GM12865 (cell line): ENCODE data around the gene COL18A1.

Experiments used
- DNase-seq: peaks from one replicate; pipeline ENCODE4 v3.0.0; 2010; ENCODE audit warnings: low read depth
- H3K4me3 ChIP-seq: 2 replicates; pipeline ENCODE4 v1.5.1; 2011; ENCODE audit warnings: mild to moderate bottlenecking, low read depth, low read length, control low read depth
- TF ChIP-seq, protein P1 (sequence below): IDR thresholded peaks from 2 replicates; pipeline ENCODE4 v1.5.1; 2011; ENCODE audit warnings: low read length, control low read depth, low read depth, inconsistent platforms; ENCODE audit not compliant: insufficient read depth; ENCODE audit errors: missing control alignments

COL18A1 gene

DNA sequence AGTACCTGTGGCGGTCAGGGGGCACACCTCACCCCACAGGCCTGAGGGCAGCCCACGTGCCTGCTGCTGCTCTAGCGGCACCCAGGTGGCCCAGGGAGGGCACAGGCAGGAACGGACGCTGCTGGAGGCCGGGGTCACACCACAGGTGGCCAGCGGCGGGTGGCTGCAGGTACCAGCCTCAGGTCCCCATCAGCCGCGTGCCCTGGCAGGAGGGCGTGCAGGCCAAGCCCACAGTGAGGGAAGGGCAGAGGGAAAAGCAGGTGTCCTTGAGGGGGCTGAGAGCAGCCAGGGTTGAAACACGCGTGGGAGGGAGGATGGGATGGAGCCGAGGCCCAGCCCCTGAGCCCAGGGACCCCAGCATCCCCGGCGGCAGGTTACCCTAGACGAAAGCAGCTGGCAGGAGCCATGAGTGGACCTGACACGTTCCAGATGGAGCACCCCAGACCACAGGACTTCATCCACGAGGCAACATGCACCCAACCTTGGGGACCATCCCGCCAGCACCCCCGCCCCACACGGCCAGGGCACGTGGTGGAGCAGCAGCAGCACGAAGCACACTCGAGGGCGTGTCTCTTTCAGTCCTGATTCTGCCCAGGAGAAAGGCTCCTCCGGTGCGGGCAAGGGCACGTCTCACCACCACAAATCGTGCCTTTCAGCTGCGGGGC is 133.5 kb downstream of the COL18A1 start:
- no peak for DNase-seq
- no peak overlapping the region for H3K4me3 ChIP-seq
- TF ChIP-seq, protein P1, sequence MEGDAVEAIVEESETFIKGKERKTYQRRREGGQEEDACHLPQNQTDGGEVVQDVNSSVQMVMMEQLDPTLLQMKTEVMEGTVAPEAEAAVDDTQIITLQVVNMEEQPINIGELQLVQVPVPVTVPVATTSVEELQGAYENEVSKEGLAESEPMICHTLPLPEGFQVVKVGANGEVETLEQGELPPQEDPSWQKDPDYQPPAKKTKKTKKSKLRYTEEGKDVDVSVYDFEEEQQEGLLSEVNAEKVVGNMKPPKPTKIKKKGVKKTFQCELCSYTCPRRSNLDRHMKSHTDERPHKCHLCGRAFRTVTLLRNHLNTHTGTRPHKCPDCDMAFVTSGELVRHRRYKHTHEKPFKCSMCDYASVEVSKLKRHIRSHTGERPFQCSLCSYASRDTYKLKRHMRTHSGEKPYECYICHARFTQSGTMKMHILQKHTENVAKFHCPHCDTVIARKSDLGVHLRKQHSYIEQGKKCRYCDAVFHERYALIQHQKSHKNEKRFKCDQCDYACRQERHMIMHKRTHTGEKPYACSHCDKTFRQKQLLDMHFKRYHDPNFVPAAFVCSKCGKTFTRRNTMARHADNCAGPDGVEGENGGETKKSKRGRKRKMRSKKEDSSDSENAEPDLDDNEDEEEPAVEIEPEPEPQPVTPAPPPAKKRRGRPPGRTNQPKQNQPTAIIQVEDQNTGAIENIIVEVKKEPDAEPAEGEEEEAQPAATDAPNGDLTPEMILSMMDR: no peak

DNA sequence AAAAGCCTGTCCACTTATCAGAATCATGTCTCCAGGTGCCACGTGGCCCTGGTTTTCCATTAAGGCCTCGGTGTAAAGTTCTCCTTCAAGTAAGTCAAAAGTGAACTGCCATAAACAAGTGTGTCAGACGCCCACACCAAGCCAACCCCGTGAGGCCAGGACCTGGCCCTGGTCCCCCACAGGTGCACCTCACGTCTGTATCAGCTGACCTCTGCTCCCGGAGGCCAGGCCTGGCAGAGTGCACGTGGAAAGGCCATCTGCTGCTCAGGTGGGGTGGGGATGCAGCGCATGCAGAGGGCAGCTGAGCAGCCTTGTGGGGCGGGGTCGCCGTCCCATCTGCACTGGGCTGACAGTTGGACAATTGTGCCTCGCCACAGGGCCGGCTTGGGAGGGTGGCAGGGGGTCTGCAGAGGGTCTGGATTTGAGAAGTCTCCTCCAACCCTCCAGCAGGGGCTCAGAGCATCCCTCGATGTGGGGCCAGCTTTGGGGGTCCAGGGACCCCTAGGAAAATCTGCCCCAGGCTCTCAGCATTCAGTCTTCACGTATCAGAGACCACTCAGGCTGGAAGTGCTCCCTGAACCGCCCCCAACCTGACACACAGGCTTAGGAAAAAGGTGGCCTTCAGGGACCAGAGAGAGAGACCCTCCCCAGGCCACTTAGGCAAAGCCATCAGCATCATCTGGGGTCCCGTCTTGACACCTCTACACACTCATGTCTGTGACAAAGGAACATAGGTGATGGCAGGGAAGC is 134.3 kb downstream of the COL18A1 start:
- TF ChIP-seq, protein P1: no peak
- H3K4me3 ChIP-seq: no peak overlapping the region
- DNase-seq: no peak

DNA sequence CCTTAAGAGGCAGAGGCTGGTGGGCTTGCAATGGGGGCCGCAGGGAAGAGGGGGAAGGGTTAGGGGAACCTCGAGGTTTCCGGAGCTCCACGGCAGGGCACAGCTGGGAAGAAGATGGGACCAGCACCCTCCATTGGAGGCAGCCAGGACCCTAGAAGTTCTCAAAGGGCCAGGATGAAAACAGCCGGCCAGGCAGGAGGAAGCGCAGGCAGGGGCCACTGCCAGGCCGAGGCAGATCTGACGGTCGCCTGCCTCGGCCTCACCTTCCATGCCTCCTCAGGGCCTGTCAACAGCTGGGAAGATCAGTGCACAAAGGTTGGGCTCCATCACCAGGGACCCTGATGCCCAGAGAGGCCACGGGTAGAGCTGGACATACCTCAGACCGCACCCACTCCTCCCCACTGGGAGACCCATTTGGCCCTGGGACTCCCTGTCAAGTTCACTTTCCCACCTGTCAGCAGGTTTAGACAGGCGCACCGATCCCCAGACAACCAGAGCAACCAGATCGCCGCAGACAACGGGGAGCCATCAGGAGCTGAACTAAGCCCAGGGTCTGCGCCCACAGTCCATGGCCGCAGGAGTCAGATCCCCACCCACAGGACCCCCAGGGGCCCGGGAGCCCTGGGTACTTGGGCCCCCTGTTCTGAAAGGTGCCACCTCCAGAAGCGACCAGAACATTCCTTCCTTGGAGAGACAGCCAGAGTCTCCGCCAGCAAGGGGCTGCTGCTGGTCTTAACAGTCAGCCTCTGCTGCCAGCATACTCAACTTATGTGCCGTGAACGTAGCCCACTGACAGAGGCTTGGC is 135.0 kb downstream of the COL18A1 start:
- DNase-seq: no peak
- no peak overlapping the region for H3K4me3 ChIP-seq
- TF ChIP-seq, protein P1: no peak

DNA sequence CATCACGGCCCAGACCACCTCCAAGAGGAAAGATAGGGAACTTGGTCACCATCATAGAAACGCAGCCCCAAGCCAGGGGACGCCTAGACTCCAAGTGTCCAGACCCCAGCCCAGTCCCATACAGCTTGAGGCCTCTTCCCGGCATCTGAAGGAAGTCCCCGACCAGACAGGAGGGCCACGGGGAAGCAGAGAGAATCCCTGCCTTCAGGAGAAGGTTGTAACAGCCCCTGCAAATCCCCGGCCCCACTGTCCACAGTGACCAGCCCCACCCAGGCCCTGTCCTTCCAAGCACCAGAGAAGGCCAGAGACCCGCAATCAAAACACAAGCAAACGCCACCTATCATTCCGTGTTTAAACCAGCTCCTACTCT is 135.6 kb downstream of the COL18A1 start:
- TF ChIP-seq, protein P1: no peak
- H3K4me3 ChIP-seq: peak overlapping the region; percentile 97; the same call in 1 of the 2 replicates
- no peak for DNase-seq

DNA sequence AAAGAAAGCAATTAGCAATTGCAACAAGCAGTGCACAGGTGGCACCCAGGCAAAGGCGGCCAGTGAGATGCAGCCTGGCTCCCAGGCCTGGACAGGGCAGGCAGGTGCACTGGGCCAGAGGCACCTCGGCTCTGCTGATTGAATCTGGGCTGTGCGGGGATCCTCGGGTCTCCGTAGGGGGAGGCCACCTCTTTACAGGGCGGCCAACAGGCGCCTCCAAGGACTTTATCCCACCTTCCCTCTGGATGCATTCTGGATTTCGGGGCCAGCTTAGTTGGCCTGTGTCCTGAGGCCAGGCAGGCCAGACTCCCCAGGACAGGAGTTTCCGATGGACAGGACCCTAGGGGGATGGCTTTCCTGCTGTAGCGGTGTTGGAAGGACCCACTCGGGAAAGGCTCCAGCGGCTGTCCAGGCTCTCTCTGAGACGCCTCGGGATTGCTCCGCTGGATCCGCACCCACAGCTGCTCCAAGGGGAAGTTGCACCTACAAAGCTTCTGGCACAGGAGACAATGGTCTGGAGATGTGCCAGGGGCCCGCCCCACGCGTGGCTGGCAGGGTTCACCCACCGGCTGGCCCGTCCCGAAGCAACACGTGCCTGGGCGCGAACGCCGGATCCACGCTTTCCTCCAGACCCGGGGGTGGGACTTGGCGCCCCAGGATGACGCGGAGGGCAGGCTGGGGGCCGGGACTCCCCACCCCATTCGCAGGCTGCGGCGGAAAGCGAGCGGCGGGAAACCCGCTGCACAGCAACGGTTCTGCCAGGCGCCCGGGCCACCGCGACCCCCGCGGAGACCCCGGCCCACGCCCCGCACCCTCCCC is 136.5 kb downstream of the COL18A1 start:
- peak overlapping the region; percentile 97 for H3K4me3 ChIP-seq
- TF ChIP-seq, protein P1: no peak
- peak; percentile 86 for DNase-seq

DNA sequence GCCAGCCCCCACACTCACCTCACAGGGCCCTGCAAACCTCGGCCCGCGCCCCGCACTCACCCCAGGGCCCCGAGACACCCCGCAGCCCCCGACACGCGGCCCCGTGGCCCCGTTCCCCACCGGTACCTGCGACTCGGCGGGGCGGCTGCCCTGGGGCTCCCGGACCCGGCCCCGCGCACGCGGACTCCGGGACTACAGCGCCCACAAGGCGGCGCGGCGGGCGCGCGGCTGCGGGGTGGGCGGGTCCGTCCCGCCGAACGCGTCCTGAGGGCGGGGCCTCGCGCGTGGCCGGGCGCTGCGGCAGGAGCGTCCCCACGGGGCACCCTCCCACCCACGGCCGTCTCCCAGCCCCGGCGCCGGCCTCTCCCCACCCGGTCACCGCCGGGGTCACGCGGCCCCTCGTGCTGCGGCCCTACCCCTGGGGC is 137.3 kb downstream of the COL18A1 start, which contains the start of gene SLC19A1:
TSS of gene SLC19A1 (minus strand) at position 199 of the 425 bp plus-strand sequence. CDS start 4,481 bp downstream, outside the sequence.
- peak; percentile 82 for DNase-seq
- peak within 1 kb of the TSS; percentile 97 for H3K4me3 ChIP-seq
- TF ChIP-seq, protein P1: peak; percentile 39
